ENCODE data around the gene KRT71. TPM values are rescaled to one million over a fixed set of nuclear protein-coding genes. Genes with fewer than 3 reads are reported as not detected.
A peak's percentile ranks its signal among the peaks of the same experiment; 100 is the strongest.

The KRT71 gene
- total RNA-seq, 1 experiment from 2014 or later: not detected

DNA sequence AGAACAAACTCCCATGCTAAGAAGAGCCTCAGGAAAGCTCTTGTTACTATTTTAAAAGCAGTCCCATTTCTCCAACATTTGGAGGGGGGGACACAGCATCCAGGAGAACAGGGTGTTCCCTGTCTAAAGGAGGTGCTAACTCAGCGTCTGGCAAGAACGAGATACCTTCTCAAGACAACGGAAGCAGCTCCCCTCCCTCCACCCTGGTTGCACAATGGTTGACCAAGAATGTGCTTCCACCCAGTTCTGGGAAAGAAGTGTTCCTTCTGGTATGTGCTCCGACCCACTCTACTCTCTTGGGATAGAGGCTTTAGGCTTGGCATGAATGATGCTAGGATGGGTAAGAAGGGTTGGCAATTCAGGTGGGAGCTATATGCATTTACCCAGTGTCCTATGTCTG is 58.4 kb downstream of the KRT71 start:
- RAD21 ChIA-PET (ENCODE audit: low non-redundant PET in 1 of 2, low total read pairs in 2 of 2, uncharacterized antibody in 2 of 2, unreplicated experiment in 2 of 2): no interaction called here
- no peak overlapping the region for H3K9ac ChIP-seq (ENCODE audit: low read length)
- H3K27me3 ChIP-seq (ENCODE audit: insufficient read depth, low read length): no peaks in the 10 kb centered on the region
- no peaks in the 10 kb centered on the region for H3K79me2 ChIP-seq (ENCODE audit: insufficient read depth, low read length)
- H3K9me2 ChIP-seq (ENCODE audit: insufficient read depth): no peaks in the 10 kb centered on the region
- no peaks in the 10 kb centered on the region for H4K20me1 ChIP-seq (ENCODE audit: insufficient read depth)
- no peaks in the 10 kb centered on the region for H3K36me3 ChIP-seq (ENCODE audit: control insufficient read depth in 1 of 2, insufficient read depth in 2 of 2, low read length in 2 of 2)
- H3K4me2 ChIP-seq (ENCODE audit: low read length): peak overlapping the region; percentile 73; the same call in 1 of the 2 replicates
- no peak overlapping the region for H3K27ac ChIP-seq (ENCODE audit: low read depth, low read length)
- intact Hi-C loops (cut with micrococcal nuclease): no loop called here
- CTCF ChIA-PET: interaction anchor here (0.8 kb wide), 1 partner anchor 99 kb away, joined by 3 read pairs; no protein-coding TSS in a partner anchor
- no peak overlapping the region for H3K4me3 ChIP-seq (replicated peaks in 1 of 2; ENCODE audit: low read depth in 1 of 2, low read length in 2 of 2)
- no peak overlapping the region for H2AFZ ChIP-seq (ENCODE audit: low read depth, low read length, poor library complexity, severe bottlenecking)
- no peak for ATAC-seq
- peaks cover 29 to 57% of the 10 kb centered on the region in 2 experiments for H3K4me1 ChIP-seq (ENCODE audit: control insufficient read depth in 1 of 2, insufficient read depth in 2 of 2, low read length in 2 of 2)
- no peaks in the 10 kb centered on the region for H3K9me3 ChIP-seq (ENCODE audit: control insufficient read depth in 1 of 2, insufficient read depth in 1 of 2, low read depth in 1 of 2, low read length in 2 of 2)
- no TSS peak for BruUV-seq (replicated peaks)
- POLR2A ChIA-PET: no interaction called here
- no peak for DNase-seq (ENCODE audit: low read depth, low spot score)
- TF ChIP-seq JUND (IDR thresholded peaks at IDR 0.05) (no peak), POLR2A (IDR thresholded peaks at IDR 0.05; ENCODE audit: borderline replicate concordance, extremely low read depth, insufficient read depth, insufficient read length) (no peak), SRF (IDR thresholded peaks at IDR 0.05; ENCODE audit: low read depth) (no peak), CEBPB (IDR thresholded peaks at IDR 0.05; ENCODE audit: low read depth) (no peak), ELF1 (IDR thresholded peaks at IDR 0.05; ENCODE audit: borderline replicate concordance, low read depth) (no peak), EZH2 (IDR thresholded peaks at IDR 0.05) (no peak), EZH2phosphoT487 (IDR thresholded peaks at IDR 0.05; ENCODE audit: borderline replicate concordance) (no peak), POLR2AphosphoS5 (IDR thresholded peaks at IDR 0.05; ENCODE audit: low read depth, low read length) (no peak), SP1 (IDR thresholded peaks at IDR 0.05; ENCODE audit: low read depth) (no peak), TCF7L2 (IDR thresholded peaks at IDR 0.05; ENCODE audit: borderline replicate concordance, extremely low read depth, insufficient read depth, insufficient read length) (no peak), CBX3 (IDR thresholded peaks at IDR 0.05; ENCODE audit: low read depth) (no peak), ZFX (IDR thresholded peaks at IDR 0.05) (no peak), SIN3A (IDR thresholded peaks at IDR 0.05; ENCODE audit: low read depth) (no peak)
- TF ChIP-seq, protein P1, sequence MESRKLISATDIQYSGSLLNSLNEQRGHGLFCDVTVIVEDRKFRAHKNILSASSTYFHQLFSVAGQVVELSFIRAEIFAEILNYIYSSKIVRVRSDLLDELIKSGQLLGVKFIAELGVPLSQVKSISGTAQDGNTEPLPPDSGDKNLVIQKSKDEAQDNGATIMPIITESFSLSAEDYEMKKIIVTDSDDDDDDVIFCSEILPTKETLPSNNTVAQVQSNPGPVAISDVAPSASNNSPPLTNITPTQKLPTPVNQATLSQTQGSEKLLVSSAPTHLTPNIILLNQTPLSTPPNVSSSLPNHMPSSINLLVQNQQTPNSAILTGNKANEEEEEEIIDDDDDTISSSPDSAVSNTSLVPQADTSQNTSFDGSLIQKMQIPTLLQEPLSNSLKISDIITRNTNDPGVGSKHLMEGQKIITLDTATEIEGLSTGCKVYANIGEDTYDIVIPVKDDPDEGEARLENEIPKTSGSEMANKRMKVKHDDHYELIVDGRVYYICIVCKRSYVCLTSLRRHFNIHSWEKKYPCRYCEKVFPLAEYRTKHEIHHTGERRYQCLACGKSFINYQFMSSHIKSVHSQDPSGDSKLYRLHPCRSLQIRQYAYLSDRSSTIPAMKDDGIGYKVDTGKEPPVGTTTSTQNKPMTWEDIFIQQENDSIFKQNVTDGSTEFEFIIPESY (IDR thresholded peaks at IDR 0.05; ENCODE audit: extremely low read depth, insufficient replicate concordance, low read length): no peak
- TF ChIP-seq, protein P2, sequence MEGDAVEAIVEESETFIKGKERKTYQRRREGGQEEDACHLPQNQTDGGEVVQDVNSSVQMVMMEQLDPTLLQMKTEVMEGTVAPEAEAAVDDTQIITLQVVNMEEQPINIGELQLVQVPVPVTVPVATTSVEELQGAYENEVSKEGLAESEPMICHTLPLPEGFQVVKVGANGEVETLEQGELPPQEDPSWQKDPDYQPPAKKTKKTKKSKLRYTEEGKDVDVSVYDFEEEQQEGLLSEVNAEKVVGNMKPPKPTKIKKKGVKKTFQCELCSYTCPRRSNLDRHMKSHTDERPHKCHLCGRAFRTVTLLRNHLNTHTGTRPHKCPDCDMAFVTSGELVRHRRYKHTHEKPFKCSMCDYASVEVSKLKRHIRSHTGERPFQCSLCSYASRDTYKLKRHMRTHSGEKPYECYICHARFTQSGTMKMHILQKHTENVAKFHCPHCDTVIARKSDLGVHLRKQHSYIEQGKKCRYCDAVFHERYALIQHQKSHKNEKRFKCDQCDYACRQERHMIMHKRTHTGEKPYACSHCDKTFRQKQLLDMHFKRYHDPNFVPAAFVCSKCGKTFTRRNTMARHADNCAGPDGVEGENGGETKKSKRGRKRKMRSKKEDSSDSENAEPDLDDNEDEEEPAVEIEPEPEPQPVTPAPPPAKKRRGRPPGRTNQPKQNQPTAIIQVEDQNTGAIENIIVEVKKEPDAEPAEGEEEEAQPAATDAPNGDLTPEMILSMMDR (IDR thresholded peaks at IDR 0.05 in 2 of 3, conservative IDR thresholded peaks at IDR 0.05 in 1 of 3; ENCODE audit: borderline replicate concordance in 1 of 3, insufficient read depth in 1 of 3, low read depth in 2 of 3, low read length in 2 of 3): no peak
- TF ChIP-seq, protein P3, sequence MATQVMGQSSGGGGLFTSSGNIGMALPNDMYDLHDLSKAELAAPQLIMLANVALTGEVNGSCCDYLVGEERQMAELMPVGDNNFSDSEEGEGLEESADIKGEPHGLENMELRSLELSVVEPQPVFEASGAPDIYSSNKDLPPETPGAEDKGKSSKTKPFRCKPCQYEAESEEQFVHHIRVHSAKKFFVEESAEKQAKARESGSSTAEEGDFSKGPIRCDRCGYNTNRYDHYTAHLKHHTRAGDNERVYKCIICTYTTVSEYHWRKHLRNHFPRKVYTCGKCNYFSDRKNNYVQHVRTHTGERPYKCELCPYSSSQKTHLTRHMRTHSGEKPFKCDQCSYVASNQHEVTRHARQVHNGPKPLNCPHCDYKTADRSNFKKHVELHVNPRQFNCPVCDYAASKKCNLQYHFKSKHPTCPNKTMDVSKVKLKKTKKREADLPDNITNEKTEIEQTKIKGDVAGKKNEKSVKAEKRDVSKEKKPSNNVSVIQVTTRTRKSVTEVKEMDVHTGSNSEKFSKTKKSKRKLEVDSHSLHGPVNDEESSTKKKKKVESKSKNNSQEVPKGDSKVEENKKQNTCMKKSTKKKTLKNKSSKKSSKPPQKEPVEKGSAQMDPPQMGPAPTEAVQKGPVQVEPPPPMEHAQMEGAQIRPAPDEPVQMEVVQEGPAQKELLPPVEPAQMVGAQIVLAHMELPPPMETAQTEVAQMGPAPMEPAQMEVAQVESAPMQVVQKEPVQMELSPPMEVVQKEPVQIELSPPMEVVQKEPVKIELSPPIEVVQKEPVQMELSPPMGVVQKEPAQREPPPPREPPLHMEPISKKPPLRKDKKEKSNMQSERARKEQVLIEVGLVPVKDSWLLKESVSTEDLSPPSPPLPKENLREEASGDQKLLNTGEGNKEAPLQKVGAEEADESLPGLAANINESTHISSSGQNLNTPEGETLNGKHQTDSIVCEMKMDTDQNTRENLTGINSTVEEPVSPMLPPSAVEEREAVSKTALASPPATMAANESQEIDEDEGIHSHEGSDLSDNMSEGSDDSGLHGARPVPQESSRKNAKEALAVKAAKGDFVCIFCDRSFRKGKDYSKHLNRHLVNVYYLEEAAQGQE (IDR thresholded peaks at IDR 0.05; ENCODE audit: low read depth): no peak
- TF ChIP-seq, protein P4, sequence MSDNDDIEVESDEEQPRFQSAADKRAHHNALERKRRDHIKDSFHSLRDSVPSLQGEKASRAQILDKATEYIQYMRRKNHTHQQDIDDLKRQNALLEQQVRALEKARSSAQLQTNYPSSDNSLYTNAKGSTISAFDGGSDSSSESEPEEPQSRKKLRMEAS (IDR thresholded peaks at IDR 0.05): no peak
